Measurements from ENCODE around the gene SRSF9. TPM values are rescaled to one million over a fixed set of nuclear protein-coding genes. Genes with fewer than 3 reads are reported as not detected.
A peak's percentile ranks its signal among the peaks of the same experiment; 100 is the strongest.

SRSF9 gene
- total RNA-seq, 1 donor from 2014 or later = 248 TPM

DNA sequence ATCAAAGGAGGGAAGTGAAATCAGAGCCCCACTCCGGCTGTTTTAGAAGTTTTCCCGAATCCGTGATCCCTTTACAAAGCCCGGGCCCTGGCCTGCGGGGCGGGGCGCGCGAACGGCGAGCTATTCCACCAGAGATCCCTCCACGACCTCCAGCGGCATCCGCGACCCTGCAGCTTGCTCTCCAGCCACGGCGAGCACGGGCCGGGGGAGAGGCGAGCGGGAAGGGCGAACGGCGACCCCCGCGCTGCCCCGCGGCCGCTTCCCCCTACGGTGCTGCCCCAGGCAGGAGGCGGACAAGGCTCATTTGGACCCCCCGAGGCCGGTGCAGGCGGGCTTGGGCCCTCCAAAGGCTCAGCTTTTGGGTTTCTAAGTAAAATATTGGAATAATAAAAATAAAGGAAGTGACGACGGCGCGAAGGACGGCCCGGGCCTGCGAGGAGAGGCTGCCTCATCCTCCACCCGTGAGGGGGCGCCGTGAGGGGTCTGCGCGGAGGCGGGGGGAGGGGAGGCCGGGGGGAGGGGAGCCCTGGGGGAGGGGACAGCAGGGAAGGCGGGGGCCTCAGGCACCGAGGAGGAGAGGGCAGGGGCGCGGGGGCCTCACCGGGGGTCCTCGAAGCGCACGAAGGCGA lies 613 bp downstream of the SRSF9 start:
- H3K36me3 Mint-ChIP-seq = peaks cover 17% of the 10 kb centered on the region
- peak overlapping the region; percentile 97 for H3K4me3 Mint-ChIP-seq
- DNase-seq (ENCODE audit: extremely low spot score, unreplicated experiment) = peak; percentile 69
- H3K4me1 Mint-ChIP-seq (ENCODE audit: unreplicated experiment) = peaks cover 35% of the 10 kb centered on the region
- H3K27me3 Mint-ChIP-seq = no peaks in the 10 kb centered on the region
- H3K9me3 Mint-ChIP-seq = no peaks in the 10 kb centered on the region
- no peak for TF ChIP-seq CTCF (conservative IDR thresholded peaks at IDR 0.05)
- H3K27ac Mint-ChIP-seq = peak overlapping the region; percentile 87

GRCh38 chr12:120468325-120468820 lies 1.2 kb downstream of the SRSF9 start:
- no peak for DNase-seq (ENCODE audit: extremely low spot score, unreplicated experiment)

GRCh38 chr12:120467439-120467838 lies 2.1 kb downstream of the SRSF9 start:
- H3K27ac Mint-ChIP-seq = peak overlapping the region; percentile 1

More at GRCh38 chr12:120468325-120468820, 1.2 kb downstream of the SRSF9 start:
- Mint-ChIP-seq H3K27me3 (no peaks in the 10 kb centered on the region), H3K9me3 (no peaks in the 10 kb centered on the region), H3K27ac (peak overlapping the region; percentile 87), H3K4me1 (ENCODE audit: unreplicated experiment) (peaks cover 32% of the 10 kb centered on the region), H3K4me3 (peak overlapping the region; percentile 97), H3K36me3 (peaks cover 17% of the 10 kb centered on the region)
- TF ChIP-seq CTCF (conservative IDR thresholded peaks at IDR 0.05) = no peak

GRCh38 chr12:120466560-120467315 lies 2.8 kb downstream of the SRSF9 start:
- TF ChIP-seq CTCF (conservative IDR thresholded peaks at IDR 0.05) = peak; percentile 77
- no peaks in the 10 kb centered on the region for H3K9me3 Mint-ChIP-seq
- H3K4me3 Mint-ChIP-seq = peak overlapping the region; percentile 70
- no peak for DNase-seq (ENCODE audit: extremely low spot score, unreplicated experiment)
- peaks cover 20% of the 10 kb centered on the region for H3K36me3 Mint-ChIP-seq
- H3K4me1 Mint-ChIP-seq (ENCODE audit: unreplicated experiment) = peaks cover 27% of the 10 kb centered on the region
- peak overlapping the region; percentile 76 for H3K27ac Mint-ChIP-seq
- H3K27me3 Mint-ChIP-seq = no peaks in the 10 kb centered on the region

More at GRCh38 chr12:120467439-120467838, 2.1 kb downstream of the SRSF9 start:
- H3K9me3 Mint-ChIP-seq = no peaks in the 10 kb centered on the region
- H3K27me3 Mint-ChIP-seq = no peaks in the 10 kb centered on the region
- peaks cover 27% of the 10 kb centered on the region for H3K4me1 Mint-ChIP-seq (ENCODE audit: unreplicated experiment)
- DNase-seq (ENCODE audit: extremely low spot score, unreplicated experiment) = no peak
- H3K4me3 Mint-ChIP-seq = peak overlapping the region; percentile 97
- TF ChIP-seq CTCF (conservative IDR thresholded peaks at IDR 0.05) = no peak
- H3K36me3 Mint-ChIP-seq = peaks cover 17% of the 10 kb centered on the region

DNA sequence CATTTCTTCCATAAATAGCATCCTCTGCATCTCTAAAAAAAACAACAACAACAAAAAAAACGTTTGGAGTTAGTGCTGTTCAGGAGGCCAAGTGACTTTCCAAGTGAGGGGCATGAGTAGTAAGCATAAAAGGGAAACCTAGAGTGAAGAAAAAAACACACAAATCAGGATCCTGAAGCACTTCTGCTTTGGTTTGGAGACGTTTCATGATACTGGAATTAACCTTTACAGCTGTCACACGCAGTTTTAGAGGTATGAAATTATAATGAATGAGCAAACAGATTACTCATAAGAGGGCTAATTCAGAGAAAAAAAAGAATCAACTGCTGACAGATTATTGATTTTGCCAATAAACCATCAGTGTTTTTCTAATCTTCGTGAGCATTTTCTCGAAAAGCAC lies 3.8 kb downstream of the SRSF9 start:
- Mint-ChIP-seq H3K27me3 (no peaks in the 10 kb centered on the region), H3K36me3 (peaks cover 20% of the 10 kb centered on the region), H3K9me3 (no peaks in the 10 kb centered on the region), H3K27ac (no peak overlapping the region), H3K4me1 (ENCODE audit: unreplicated experiment) (peaks cover 27% of the 10 kb centered on the region), H3K4me3 (no peak overlapping the region)
- no peak for DNase-seq (ENCODE audit: extremely low spot score, unreplicated experiment)
- TF ChIP-seq CTCF (conservative IDR thresholded peaks at IDR 0.05) = no peak

Measured in type B pancreatic cell (in vitro differentiated cells).